Liver (tissue), 9 donors: ENCODE results near the gene TMEM106B. TPM values are rescaled to one million over a fixed set of nuclear protein-coding genes. Genes with fewer than 3 reads are reported as not detected.
A peak's percentile ranks its signal among the peaks of the same experiment; 100 is the strongest.

Experiments
- DNase-seq: peaks from one replicate; pipeline ENCODE4 v3.0.0-alpha.2; 2017; ENCODE audit warnings: low spot score
- H3K27ac ChIP-seq, 2 donors: one replicate each; pipeline ENCODE4 v1.7.0; 2013; ENCODE audit warnings: inconsistent platforms in 2 of 2, low read length in 2 of 2, control low read depth in 1 of 2, low read depth in 1 of 2, mild to moderate bottlenecking in 1 of 2
- H3K27me3 ChIP-seq, 4 donors: one replicate each; pipeline versions ENCODE4 v1.6.1 to v1.7.0; 2013; ENCODE audit warnings: low read length in 3 of 4, inconsistent platforms in 1 of 4, mild to moderate bottlenecking in 1 of 4, moderate library complexity in 1 of 4; ENCODE audit not compliant: control insufficient read depth in 4 of 4, insufficient read depth in 4 of 4
- H3K36me3 ChIP-seq, 4 donors: one replicate each; pipeline versions ENCODE4 v1.6.1 to v1.7.0; 2013; ENCODE audit warnings: low read length in 3 of 4, mild to moderate bottlenecking in 3 of 4, low read depth in 1 of 4, moderate library complexity in 1 of 4; ENCODE audit not compliant: control insufficient read depth in 4 of 4, insufficient read depth in 3 of 4
- H3K4me1 ChIP-seq, 4 donors: one replicate each; pipeline versions ENCODE4 v1.6.1 to v1.7.0; 2013; ENCODE audit warnings: low read length in 3 of 4, mild to moderate bottlenecking in 3 of 4, moderate library complexity in 1 of 4; ENCODE audit not compliant: control insufficient read depth in 4 of 4, insufficient read depth in 4 of 4
- H3K4me3 ChIP-seq, 3 donors: one replicate each; pipeline versions ENCODE4 v1.6.1 to v1.7.0; 2013; ENCODE audit warnings: low read length in 3 of 3, control low read depth in 1 of 3, low read depth in 1 of 3, mild to moderate bottlenecking in 1 of 3
- H3K9ac ChIP-seq, 2 donors: one replicate each; pipeline ENCODE4 v1.7.0; 2013; ENCODE audit warnings: low read length in 2 of 2, mild to moderate bottlenecking in 2 of 2, moderate library complexity in 2 of 2, control low read depth in 1 of 2, low read depth in 1 of 2
- H3K9me3 ChIP-seq, 4 donors: one replicate each; pipeline versions ENCODE4 v1.6.1 to v1.7.0; 2013; ENCODE audit warnings: low read length in 3 of 4; ENCODE audit not compliant: control insufficient read depth in 4 of 4
- EGR1 ChIP-seq, 2 donors: IDR thresholded peaks; 2 replicates each; pipeline ENCODE4 v1.6.1; 2016 to 2018; ENCODE audit warnings: antibody characterized with exemption in 2 of 2, low read depth in 2 of 2
- FOXA1 ChIP-seq: IDR thresholded peaks from 2 replicates; pipeline ENCODE4 v1.6.1; 2016; ENCODE audit warnings: antibody characterized with exemption
- FOXA2 ChIP-seq: IDR thresholded peaks from 2 replicates; pipeline ENCODE4 v1.6.1; 2016; ENCODE audit warnings: antibody characterized with exemption
- GABPA ChIP-seq, 2 donors: IDR thresholded peaks in 1 of 2; conservative IDR thresholded peaks in 1 of 2; 2 replicates each; pipeline ENCODE4 v1.6.1; 2016; ENCODE audit warnings: antibody characterized with exemption in 2 of 2, mild to moderate bottlenecking in 1 of 2, moderate library complexity in 1 of 2
- HNF4A ChIP-seq, 2 donors: conservative IDR thresholded peaks; 2 replicates each; pipeline ENCODE4 v1.6.1; 2016; ENCODE audit warnings: antibody characterized with exemption in 2 of 2, mild to moderate bottlenecking in 2 of 2
- HNF4G ChIP-seq: IDR thresholded peaks from 2 replicates; pipeline ENCODE4 v1.6.1; 2016; ENCODE audit warnings: antibody characterized with exemption
- JUND ChIP-seq, 2 donors: IDR thresholded peaks; 2 replicates each; pipeline ENCODE4 v1.6.1; 2016; ENCODE audit warnings: antibody characterized with exemption in 2 of 2
- MAX ChIP-seq: IDR thresholded peaks from 2 replicates; pipeline ENCODE4 v1.6.1; 2016; ENCODE audit warnings: antibody characterized with exemption
- NR2F2 ChIP-seq: IDR thresholded peaks from 2 replicates; pipeline ENCODE4 v1.6.1; 2016; ENCODE audit warnings: antibody characterized with exemption
- RAD21 ChIP-seq, 2 donors: IDR thresholded peaks; 2 replicates each; pipeline ENCODE4 v1.6.1; 2016; ENCODE audit warnings: antibody characterized with exemption in 2 of 2, mild to moderate bottlenecking in 2 of 2
- REST ChIP-seq: IDR thresholded peaks from 2 replicates; pipeline ENCODE4 v1.6.1; 2016; ENCODE audit warnings: antibody characterized with exemption, mild to moderate bottlenecking
- RXRA ChIP-seq, 2 donors: IDR thresholded peaks; 2 replicates each; pipeline ENCODE4 v1.6.1; 2017 to 2018; ENCODE audit warnings: antibody characterized with exemption in 2 of 2, mild to moderate bottlenecking in 1 of 2
- SP1 ChIP-seq: IDR thresholded peaks from 2 replicates; pipeline ENCODE4 v1.6.1; 2018; ENCODE audit warnings: antibody characterized with exemption, mild to moderate bottlenecking
- TAF1 ChIP-seq: conservative IDR thresholded peaks from 2 replicates; pipeline ENCODE4 v1.6.1; 2016; ENCODE audit warnings: antibody characterized with exemption, mild to moderate bottlenecking
- YY1 ChIP-seq: IDR thresholded peaks from 2 replicates; pipeline ENCODE4 v1.6.1; 2016; ENCODE audit warnings: antibody characterized with exemption, mild to moderate bottlenecking
- WGBS: extraction: QIAGEN DNeasy Blood & Tissue Kit; methylation state at CpG from one replicate; pipeline ENCODE4 v1.1.7; 2013; 5-methylcytosine and 5-hydroxymethylcytosine counted together
- polyA plus RNA-seq, 2 donors: library from polyadenylated mRNA; stranded (reverse) in 1 of 2; unstranded in 1 of 2; fragments of 200-250 nt in 1 of 2; fragments of >200 nt in 1 of 2; fragmentation: Nextera tagmentation in 1 of 2; extraction: Ambion mirVana in 1 of 2; gene quantifications; one replicate each; pipeline versions ENCODE4 v1.2.1 to v1.2.3, GENCODE V29; 2013 to 2015
- total RNA-seq, 2 donors: library from RNA; depleted of rRNA; stranded (reverse); fragments of >200 nt; gene quantifications; one replicate each; pipeline ENCODE4 v1.2.3, GENCODE V29; 2014
- TF ChIP-seq, protein P1 (sequence below): fragments of 150-350 bp; IDR thresholded peaks from 2 replicates; pipeline ENCODE4 v1.5.1; 2017; ENCODE audit warnings: improper control_type of control experiment, low read depth, low read length; ENCODE audit not compliant: missing input control
- TF ChIP-seq, protein P2 (sequence below): IDR thresholded peaks from 2 replicates; pipeline ENCODE4 v1.6.1; 2016; ENCODE audit warnings: antibody characterized with exemption
- TF ChIP-seq, protein P3 (sequence below): IDR thresholded peaks from 2 replicates; pipeline ENCODE4 v1.6.1; 2016; ENCODE audit warnings: antibody characterized with exemption
- donor health status: healthy.
- donor health status: healthy.
- donor health status: healthy.
- donor health status: healthy.
- donor health status: healthy.

The TMEM106B gene
- total and polyA plus RNA-seq, 4 donors, result 18.6 to 70.2 (median 27.2) TPM

GRCh38 chr7:12258074-12258473 is 47.0 kb downstream of the TMEM106B start:
- H3K36me3 ChIP-seq, result no peaks in the 10 kb centered on the region
- no peak for DNase-seq
- H3K27ac ChIP-seq, result peak overlapping the region; percentile 58 to 62
- no peak for TF ChIP-seq JUND (IDR thresholded peaks at IDR 0.05)
- no peak for TF ChIP-seq REST
- TF ChIP-seq HNF4G, result no peak
- no peak for TF ChIP-seq YY1
- TF ChIP-seq, protein P1, sequence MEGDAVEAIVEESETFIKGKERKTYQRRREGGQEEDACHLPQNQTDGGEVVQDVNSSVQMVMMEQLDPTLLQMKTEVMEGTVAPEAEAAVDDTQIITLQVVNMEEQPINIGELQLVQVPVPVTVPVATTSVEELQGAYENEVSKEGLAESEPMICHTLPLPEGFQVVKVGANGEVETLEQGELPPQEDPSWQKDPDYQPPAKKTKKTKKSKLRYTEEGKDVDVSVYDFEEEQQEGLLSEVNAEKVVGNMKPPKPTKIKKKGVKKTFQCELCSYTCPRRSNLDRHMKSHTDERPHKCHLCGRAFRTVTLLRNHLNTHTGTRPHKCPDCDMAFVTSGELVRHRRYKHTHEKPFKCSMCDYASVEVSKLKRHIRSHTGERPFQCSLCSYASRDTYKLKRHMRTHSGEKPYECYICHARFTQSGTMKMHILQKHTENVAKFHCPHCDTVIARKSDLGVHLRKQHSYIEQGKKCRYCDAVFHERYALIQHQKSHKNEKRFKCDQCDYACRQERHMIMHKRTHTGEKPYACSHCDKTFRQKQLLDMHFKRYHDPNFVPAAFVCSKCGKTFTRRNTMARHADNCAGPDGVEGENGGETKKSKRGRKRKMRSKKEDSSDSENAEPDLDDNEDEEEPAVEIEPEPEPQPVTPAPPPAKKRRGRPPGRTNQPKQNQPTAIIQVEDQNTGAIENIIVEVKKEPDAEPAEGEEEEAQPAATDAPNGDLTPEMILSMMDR, result no peak
- no peak for TF ChIP-seq FOXA2
- TF ChIP-seq, protein P2, sequence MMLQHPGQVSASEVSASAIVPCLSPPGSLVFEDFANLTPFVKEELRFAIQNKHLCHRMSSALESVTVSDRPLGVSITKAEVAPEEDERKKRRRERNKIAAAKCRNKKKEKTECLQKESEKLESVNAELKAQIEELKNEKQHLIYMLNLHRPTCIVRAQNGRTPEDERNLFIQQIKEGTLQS, result no peak
- TF ChIP-seq, protein P3, sequence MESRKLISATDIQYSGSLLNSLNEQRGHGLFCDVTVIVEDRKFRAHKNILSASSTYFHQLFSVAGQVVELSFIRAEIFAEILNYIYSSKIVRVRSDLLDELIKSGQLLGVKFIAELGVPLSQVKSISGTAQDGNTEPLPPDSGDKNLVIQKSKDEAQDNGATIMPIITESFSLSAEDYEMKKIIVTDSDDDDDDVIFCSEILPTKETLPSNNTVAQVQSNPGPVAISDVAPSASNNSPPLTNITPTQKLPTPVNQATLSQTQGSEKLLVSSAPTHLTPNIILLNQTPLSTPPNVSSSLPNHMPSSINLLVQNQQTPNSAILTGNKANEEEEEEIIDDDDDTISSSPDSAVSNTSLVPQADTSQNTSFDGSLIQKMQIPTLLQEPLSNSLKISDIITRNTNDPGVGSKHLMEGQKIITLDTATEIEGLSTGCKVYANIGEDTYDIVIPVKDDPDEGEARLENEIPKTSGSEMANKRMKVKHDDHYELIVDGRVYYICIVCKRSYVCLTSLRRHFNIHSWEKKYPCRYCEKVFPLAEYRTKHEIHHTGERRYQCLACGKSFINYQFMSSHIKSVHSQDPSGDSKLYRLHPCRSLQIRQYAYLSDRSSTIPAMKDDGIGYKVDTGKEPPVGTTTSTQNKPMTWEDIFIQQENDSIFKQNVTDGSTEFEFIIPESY, result no peak
- TF ChIP-seq SP1, result no peak
- no peak for TF ChIP-seq TAF1
- no peak for TF ChIP-seq MAX
- TF ChIP-seq RAD21 (IDR thresholded peaks at IDR 0.05), result no peak
- no peak for TF ChIP-seq GABPA (IDR thresholded peaks at IDR 0.05 in 1 of 2, conservative IDR thresholded peaks at IDR 0.05 in 1 of 2)
- TF ChIP-seq NR2F2, result no peak
- TF ChIP-seq RXRA (IDR thresholded peaks at IDR 0.05), result no peak
- TF ChIP-seq EGR1 (IDR thresholded peaks at IDR 0.05; ENCODE audit: low read depth in 2 of 2), result no peak
- TF ChIP-seq FOXA1, result no peak
- peak overlapping the region in 1 of 3 donors; percentile 27 for H3K4me3 ChIP-seq
- no peak overlapping the region for H3K9ac ChIP-seq
- peaks cover 0 to 4% (median 1%) of the 10 kb centered on the region in 4 donors for H3K4me1 ChIP-seq
- no peaks in the 10 kb centered on the region for H3K27me3 ChIP-seq
- WGBS, result 94% methylated on average over 4 of the region's 4 CpGs
- no peaks in the 10 kb centered on the region for H3K9me3 ChIP-seq

GRCh38 chr7:12267542-12267941 is 56.4 kb downstream of the TMEM106B start:
- H3K9ac ChIP-seq, result no peak overlapping the region
- no peak for DNase-seq
- no peaks in the 10 kb centered on the region for H3K27me3 ChIP-seq
- 86% methylated on average over 1 of the region's 1 CpG for WGBS
- H3K36me3 ChIP-seq, result no peaks in the 10 kb centered on the region
- no peak overlapping the region for H3K27ac ChIP-seq
- H3K4me3 ChIP-seq, result no peak overlapping the region
- H3K4me1 ChIP-seq, result peaks cover 0 to 8% (median 2%) of the 10 kb centered on the region in 4 donors
- H3K9me3 ChIP-seq, result no peaks in the 10 kb centered on the region
- TF ChIP-seq JUND (IDR thresholded peaks at IDR 0.05), result no peak
- TF ChIP-seq TAF1, result no peak
- no peak for TF ChIP-seq MAX
- TF ChIP-seq HNF4G, result no peak
- TF ChIP-seq, protein P3, result no peak
- TF ChIP-seq RXRA (IDR thresholded peaks at IDR 0.05), result no peak
- no peak for TF ChIP-seq REST
- no peak for TF ChIP-seq FOXA1
- TF ChIP-seq RAD21 (IDR thresholded peaks at IDR 0.05), result no peak
- no peak for TF ChIP-seq HNF4A (conservative IDR thresholded peaks at IDR 0.05)
